Stimulated activated CD8-positive, alpha-beta memory T cell treated with anti-CD3 and anti-CD28 coated beads, Interleukin-4, amount 100 ng/mL, for 4 hours (primary cell): Measurements from ENCODE around the gene DICER1.
A peak's percentile ranks its signal among the peaks of the same experiment; 100 is the strongest.
"Not testable (repeated sequence)": the region's sequence is repeated elsewhere in the genome, so short reads cannot be mapped to it uniquely, and the experiment has no call there.

Experiments used
- DNase-seq, 2 donors: peaks; one replicate each; pipeline ENCODE4 v3.0.0-alpha.2; 2020; ENCODE audit warnings: low read depth in 2 of 2, low spot score in 1 of 2

The DICER1 gene, protein sequence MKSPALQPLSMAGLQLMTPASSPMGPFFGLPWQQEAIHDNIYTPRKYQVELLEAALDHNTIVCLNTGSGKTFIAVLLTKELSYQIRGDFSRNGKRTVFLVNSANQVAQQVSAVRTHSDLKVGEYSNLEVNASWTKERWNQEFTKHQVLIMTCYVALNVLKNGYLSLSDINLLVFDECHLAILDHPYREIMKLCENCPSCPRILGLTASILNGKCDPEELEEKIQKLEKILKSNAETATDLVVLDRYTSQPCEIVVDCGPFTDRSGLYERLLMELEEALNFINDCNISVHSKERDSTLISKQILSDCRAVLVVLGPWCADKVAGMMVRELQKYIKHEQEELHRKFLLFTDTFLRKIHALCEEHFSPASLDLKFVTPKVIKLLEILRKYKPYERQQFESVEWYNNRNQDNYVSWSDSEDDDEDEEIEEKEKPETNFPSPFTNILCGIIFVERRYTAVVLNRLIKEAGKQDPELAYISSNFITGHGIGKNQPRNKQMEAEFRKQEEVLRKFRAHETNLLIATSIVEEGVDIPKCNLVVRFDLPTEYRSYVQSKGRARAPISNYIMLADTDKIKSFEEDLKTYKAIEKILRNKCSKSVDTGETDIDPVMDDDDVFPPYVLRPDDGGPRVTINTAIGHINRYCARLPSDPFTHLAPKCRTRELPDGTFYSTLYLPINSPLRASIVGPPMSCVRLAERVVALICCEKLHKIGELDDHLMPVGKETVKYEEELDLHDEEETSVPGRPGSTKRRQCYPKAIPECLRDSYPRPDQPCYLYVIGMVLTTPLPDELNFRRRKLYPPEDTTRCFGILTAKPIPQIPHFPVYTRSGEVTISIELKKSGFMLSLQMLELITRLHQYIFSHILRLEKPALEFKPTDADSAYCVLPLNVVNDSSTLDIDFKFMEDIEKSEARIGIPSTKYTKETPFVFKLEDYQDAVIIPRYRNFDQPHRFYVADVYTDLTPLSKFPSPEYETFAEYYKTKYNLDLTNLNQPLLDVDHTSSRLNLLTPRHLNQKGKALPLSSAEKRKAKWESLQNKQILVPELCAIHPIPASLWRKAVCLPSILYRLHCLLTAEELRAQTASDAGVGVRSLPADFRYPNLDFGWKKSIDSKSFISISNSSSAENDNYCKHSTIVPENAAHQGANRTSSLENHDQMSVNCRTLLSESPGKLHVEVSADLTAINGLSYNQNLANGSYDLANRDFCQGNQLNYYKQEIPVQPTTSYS (N-terminal part only)

DNA sequence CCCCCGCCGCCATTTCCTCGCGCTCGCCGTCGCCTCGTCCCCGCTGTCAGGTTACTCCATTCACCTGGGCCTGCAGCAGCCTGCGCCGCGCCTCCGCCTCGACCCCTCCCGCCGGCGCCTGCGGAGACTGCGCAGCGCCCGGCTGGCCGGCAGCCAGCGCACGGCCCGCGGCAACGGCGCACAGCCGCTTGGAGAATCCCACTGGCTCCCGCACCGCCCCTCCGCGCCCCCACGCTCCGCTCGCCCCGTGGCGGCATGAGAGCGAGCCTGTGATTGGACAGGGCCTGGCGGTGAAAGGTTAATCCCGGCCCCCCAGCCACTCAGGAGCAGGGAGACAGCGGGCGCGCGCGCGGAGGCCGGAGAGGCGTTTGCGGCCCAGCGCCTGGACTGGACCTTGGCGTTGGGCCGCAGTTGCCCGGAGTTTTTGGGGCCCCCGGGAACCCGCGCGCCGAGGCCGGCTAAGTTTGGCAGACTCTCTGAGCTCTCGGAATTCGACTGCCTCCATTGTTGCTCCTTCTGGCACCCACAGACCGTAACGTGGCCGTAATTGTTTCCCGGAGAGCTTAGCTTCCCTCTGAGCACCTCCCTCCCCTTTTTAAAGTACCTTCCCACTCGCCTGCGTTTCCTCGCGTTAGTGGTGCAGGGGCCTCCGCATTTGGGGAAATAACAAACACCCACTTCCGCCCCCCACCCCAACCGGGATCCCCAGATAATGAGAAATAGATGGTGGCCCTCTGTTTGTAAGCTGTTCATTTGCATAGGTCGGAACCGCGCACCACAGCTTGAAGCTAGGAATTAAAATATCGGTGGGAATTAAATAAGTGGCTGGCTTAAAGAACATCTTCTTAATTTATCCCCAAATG is at the start of gene DICER1:
Gene DICER1, minus strand, starts transcription at position 203 of the 863 bp plus-strand sequence. CDS start 24,071 bp downstream, outside the sequence.
- peak; percentile 88 for DNase-seq

DNA sequence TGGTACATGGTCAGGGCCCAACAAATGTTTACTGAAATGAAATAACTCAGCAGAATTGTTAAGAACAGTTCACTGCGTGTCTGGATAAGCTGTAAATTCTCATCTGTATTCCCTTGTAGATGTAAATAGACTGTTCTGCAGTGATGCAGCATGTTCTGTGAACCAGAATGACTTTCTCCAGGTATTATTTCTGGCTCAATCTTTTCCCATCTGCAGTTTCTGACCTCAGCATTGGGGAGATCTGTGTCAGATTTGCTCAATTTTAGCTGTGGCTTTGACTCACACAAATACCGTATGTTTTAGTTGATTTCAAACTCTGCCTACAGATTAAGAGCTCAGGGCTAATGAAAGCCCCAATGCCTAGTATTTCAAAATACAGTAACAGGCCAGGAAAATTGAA is 49.2 kb upstream of the DICER1 start:
- DNase-seq = no peak

DNA sequence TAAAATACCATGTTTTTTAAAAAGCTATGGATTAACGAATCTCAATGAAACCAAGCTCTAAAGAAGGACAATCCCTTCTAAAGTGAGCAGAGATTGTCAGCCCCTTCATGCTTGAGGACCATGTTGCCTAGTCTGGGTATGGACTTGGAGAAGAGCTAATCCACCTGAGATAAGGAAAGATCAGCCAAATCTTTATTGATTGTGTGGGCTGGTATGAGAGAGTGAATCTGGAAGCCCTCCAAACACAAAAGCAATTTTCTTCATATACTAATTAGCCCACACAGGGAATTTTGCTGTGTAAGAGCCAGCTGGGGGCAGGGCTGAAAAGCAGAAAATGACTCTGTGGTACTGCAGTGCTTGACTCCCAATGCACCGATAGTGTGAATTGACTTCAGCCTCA is 47.4 kb upstream of the DICER1 start:
- DNase-seq = no peak

DNA sequence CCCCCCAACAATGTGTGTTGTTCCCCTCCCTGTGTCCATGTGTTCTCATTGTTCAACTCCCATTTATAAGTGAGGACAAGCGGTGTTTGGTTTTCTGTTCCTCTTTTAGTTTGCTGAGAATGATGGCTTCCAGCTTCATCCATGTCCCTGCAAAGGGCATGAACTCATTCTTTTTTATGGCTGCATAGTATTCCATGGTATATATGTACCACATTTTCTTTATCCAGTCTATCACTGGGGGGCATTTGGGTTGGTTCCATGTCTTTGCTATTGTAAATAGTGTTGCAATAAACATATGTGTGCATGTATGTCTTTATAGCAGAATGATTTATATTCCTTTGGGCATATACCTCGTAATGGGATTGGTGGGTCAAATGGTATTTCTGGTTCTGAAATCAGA is 44.4 kb upstream of the DICER1 start:
- DNase-seq = not testable (repeated sequence)

DNA sequence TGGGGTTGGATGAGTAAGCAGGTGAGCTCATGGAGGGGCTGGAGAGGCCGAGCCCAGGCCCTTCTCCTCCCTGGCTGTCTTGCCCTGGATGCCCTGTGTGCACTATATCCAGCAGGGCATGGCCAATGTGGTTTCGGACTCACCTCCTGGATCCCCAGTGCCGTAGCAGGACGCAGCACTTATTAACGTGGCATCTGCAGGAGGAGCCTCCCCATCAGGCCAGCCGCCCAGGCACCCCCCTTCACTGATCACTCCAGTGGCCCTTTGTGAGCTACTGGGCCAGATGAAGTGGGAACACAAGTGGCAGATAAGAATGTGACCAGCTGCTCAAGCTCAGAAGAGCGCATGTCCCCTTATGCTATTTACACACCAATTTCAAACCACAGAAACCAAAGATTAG is 43.1 kb upstream of the DICER1 start:
- DNase-seq = no peak

DNA sequence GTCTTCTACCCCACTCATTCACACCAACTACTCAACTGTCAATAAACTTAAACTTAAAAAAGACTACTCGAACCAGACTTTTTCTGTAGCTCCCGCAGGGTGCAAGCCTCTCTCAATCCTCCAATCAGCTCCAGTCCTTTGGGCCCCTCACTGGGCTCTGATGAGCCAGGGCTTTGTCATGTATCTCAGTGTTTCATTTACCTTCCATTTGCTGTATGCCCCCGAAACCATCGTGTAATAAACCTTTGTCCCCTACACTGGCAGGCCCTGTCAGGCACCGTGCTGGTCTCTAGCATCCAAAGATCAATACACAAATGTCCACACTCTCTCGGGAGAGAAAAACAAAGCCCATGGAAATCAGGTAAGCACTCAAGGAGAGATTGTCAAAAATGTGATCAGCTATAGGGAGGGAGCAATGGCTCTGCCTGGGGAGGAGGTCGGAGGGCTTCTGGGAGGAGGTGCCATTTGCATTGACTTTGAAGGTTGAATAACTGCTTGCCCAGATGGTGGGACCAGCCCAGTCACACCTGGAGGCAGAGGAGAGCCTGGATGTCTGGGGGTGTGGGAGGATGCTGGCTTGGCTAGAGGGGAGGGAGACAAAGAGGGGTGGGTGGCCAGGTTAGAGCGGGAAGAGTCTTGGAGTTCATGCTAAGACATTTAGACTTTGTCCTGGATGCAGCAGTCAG is 42.1 kb upstream of the DICER1 start:
- DNase-seq = no peak

DNA sequence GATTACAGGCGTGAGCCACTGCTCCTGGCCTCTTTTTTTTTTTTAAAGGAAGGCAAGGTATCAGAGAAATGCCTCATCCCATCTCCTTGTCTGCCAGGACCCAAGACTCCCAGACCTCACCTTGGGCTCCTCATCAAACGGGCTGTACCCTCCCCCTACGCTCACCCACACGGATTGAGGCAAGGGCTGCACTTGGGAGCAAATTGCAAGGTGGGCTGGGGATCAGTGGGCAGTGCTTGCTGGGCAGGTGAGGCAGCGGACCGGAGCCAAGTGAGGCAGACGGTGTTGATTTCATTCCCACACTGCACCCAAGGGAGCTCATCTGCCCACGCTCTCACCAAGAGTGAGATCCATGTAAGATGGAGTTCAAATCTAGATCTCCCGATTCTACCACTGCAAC is 41.0 kb upstream of the DICER1 start:
- no peak for DNase-seq

DNA sequence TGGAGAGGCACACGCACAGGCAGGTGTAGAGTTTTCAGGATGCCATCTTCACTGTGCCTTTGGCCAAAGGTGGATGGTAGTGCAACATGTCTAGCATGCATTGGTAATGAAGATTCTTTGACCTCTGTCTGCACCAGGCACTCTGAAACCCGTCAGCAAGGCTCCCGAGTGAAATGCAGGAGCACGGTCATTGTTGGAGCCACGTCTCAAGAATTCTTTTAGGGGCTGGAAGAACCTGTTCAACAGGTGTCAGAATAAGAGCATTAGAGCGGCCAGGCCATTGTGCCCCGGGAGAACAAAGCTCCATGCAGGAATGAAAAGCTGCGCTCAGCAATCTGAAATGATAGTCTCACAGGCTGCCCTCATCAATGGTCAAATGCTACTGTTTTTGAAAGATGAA is 40.2 kb upstream of the DICER1 start:
- DNase-seq = no peak

DNA sequence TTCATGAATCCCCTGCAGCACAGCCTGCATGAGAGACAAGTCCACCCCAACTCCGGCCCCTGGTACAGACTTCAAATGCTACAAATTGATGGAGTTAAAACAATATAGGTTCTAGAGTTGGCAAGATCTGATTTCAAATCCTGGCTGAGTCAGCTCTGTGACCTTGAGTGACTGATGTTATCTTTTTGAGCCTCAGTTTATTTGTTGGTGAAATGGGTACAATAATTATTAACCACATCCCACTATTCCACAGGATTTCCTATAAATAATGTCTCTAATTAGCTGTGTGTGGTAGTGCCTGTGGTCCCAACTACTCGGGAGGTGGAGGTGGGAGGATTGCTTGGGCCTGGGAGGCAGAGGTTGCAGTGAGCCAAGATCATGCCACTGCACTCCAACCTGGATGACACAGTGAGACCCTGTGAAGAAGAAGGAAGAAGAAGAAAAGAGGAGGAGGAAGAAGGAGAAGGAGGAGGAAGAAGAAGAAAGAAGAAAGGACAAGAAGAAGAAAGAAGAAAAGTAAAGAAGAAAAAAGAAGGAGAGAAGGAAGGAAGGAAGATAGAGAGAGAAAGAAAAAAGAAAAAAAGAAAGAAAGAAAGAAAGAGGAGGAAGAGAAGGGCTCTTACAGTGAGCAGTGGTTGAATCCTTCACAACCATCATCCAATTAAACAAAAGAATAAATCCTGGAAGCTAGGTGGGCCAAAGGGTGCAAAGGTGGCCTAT is 39.7 kb upstream of the DICER1 start:
- no peak for DNase-seq

DNA sequence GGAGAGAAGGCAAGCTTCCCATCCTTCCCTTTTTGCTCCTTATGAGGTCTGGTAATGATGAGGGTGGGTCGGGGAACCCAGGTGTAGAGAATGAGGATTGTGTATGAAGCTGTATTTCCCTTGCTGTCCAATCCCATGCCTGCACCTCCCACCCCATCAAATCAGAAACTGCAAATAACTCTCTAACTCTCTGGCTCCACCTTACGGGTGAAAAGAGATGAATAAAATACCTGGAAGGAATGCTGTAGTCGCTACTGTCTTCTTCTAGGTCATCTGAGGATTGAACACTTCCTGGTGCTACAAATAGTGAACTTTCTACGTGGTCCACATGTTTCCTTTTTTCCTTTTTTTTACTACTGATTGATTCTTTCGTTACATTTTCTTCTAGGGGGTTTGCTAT is 38.9 kb upstream of the DICER1 start:
- DNase-seq = no peak

DNA sequence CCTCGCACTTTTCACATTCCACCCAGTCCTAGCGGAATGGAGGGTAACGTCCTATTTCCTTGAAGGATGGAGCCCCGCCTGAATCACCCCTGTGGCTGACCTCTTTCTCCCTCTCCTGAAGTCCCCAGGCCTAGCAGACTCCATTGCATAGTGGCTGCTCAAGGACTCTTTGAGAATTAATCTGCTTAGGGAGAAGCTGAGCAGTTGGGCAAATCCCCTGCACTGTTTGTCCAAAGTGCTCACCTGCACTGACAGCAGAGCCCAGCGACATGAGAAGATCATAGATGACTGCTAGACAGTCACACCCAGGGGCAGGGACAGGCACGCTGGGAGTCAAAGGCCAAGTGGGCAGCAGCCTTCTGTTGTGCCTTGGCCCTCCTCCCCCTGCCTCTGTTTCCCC is 37.7 kb upstream of the DICER1 start:
- DNase-seq = no peak

DNA sequence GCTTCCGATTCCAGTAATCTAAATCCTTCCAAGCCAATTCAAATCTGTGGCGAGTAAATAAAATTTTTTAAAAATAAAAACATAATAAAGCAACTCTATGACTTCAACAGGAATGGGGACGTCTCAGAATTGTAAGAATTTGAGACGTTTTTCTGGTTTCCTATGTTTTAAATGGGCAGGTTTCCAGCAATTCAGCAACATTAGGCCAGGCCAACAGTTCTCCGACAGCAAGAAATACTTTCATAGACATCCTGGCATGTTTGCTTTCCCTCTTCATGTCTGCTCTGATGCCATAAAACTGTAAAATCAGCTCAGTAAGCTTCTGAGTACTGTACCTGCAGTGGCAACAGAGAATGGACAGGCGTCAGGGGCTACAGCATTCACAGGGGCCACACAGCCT is 35.8 kb upstream of the DICER1 start:
- DNase-seq = no peak

DNA sequence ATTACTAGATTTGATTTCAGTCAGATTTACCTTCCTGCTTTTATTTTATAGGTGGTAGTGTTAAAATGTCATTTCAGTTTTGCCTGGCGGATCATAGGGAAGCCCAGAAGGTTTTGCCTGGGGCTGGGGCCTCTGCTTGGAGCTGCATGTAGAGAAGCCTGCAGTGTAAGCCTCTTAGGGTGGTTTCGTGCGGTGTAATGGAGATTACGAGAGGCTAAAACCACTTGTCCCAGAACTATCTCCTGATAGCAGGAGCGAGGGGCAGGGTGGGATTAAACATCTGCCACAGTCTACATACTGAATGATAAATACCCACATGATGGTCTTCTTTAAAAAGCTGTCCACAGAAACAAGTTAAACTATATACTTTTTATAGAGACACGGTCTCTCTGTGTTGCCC is 35.0 kb upstream of the DICER1 start:
- DNase-seq = no peak

DNA sequence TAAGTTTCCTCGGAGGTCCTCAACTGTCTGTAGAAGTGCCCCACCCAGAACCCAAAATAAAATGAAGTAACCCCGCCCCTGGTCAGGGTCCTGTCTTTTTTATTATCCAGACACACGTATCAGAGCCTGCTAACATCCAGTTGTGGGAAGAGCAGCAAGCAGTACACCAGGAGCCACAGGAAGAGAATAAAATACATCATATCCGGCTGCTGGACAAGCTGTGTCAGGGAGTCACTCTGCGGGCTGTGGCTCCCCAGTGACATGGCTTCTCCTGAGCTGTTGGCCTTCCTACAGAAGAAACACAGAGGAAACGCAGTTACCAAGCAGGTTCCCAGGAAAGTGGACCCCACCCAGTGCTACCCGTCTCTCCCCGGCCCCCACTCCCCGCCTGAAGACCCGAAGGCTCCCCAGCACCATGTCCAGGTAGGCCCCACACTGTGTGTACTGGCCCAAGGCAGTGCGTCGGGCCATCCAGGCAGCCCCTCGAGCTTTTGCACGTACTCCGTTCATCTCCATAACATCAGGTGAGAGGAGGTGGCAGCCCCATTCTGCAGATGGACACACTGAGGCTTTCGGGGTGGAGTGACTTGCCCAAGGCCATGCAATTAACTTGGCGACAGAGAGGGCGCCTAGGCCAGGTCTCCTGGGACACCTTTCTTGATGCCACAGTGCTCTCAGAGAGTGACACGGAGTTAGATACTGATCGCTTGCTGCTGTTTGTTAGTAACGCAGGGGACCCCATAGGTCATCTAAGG is 34.3 kb upstream of the DICER1 start:
- DNase-seq = no peak

DNA sequence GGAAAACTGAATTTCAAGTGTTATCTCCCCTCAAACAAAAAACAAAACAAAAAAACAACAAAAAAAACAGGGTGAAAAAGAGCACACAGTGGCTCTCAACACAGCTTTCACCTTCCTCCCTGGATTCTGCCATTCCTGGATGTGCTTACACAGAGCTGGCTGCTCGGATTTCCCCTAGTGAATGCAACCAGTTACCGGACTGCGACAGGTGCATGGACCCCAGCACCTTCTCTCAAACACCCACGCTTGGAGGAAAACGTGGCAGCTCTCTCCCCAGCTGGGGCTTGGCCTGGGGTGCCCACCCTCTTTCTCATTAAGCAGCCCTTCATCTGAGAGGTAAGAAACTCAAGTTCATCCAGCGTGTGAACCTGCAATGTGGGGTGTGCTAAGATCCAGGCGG is 33.5 kb upstream of the DICER1 start:
- no peak for DNase-seq

DNA sequence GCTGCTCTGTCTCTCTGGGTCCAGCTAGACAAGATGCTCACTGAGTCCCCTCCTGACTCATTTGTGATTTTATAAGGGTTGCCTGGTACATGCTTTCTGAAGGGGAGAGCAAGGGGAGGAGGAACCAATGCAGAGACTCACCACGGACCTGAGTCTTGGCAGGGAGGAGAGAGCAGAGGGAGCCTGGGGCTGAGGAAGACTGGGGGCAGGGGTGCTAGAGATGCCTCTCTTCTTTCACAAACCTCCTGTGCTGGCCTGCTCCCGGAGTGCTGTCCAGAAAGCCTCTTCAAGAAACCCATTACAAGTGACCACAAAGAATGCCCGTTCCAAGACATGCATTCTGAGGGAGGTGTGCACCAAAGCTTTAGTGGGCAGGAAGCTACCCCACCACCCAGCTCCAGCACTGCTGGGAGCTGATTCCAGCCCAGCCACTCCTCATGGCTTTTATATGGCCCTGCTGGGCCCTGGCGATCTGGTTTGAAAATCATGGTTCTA is 33.1 kb upstream of the DICER1 start:
- DNase-seq = no peak

DNA sequence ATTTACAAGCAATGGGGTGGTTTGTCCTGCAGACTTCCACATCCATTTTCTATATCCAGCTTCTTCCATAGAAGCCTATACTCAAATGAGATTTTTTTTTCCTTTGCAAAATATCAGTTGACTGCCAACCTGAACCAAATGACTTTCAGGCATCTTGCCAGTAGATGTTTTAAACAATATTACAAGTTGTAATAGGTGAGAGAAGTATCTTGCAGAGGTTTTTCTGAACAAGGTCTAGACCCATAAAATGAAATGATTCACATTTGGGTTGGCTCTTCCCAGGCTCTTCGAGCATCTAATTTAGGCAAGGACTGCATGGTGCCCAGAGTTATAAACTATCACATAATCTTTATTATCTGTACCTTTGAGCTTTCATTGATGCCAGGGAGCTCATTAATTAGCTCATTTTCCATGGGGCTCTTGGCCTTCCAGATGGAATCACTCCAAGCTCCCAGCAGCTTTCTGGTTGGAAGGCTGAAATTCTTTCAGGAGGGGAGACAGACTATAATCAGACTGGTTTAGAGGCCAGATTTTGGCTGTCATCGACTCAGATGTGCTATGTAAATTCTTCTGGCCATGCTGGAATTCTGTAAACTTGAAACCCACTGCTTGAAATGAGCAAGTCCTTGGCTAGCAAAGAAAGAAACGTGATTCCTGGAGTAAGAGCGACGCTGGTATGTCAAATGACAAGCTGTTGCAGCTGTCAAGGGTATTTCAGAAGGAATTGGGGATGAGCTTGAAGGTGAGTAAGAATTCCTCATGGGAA is 32.2 kb upstream of the DICER1 start:
- no peak for DNase-seq

DNA sequence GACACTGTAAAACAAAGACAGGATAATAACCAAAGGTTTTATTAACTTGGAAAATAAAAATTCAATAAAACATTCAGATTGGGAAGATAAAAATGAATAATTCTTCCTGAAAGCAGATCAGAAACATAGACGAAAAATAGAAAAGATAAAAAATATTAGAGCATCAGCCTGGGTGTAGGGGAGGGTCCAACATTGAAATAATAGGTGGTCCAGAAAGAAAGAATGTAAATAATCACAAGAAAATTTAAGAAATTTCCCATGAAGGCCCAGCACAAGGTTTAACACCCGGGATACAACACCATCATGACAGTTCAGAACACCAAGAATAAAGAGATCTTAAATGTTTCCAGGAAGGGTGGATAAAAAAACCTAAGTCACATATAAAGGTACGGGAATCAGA is 31.1 kb upstream of the DICER1 start:
- DNase-seq = no peak
